H54 (cell line): ENCODE data around the gene HIVEP3.
A peak's percentile ranks its signal among the peaks of the same experiment; 100 is the strongest.

Source experiments
- DNase-seq: peaks from one replicate; pipeline ENCODE4 v3.0.0; 2011; ENCODE audit warnings: low spot score, mixed read lengths; ENCODE audit not compliant: insufficient read length
- FAIRE-seq: peaks from 3 replicates; lab custom pipeline; 2011; peaks lifted over from hg19 to GRCh38; lab: Jason Lieb, UNC
- POLR2A ChIP-seq: IDR thresholded peaks from 2 replicates; pipeline ENCODE4 v1.6.1; 2011; ENCODE audit warnings: low read depth, mild to moderate bottlenecking, low read length

The HIVEP3 gene

GRCh38 chr1:41751804-41752513 lies 166.8 kb downstream of the HIVEP3 start:
- FAIRE-seq, result peak; percentile 84
- no peak for TF ChIP-seq POLR2A
- DNase-seq, result peak; percentile 87

GRCh38 chr1:41749991-41750745 lies 168.6 kb downstream of the HIVEP3 start:
- no peak for DNase-seq

GRCh38 chr1:41745022-41745421 lies 173.7 kb downstream of the HIVEP3 start:
- FAIRE-seq (no peak), DNase-seq (no peak)
- TF ChIP-seq POLR2A, result no peak

More at GRCh38 chr1:41749991-41750745, 168.6 kb downstream of the HIVEP3 start:
- no peak for TF ChIP-seq POLR2A
- FAIRE-seq, result no peak

GRCh38 chr1:41743366-41743765 lies 175.4 kb downstream of the HIVEP3 start:
- FAIRE-seq (no peak), DNase-seq (no peak)
- TF ChIP-seq POLR2A, result no peak

GRCh38 chr1:41742219-41742618 lies 176.5 kb downstream of the HIVEP3 start:
- peak; percentile 66 for DNase-seq
- peak; percentile 70 for FAIRE-seq
- TF ChIP-seq POLR2A, result no peak

GRCh38 chr1:41741244-41741643 lies 177.5 kb downstream of the HIVEP3 start:
- FAIRE-seq, result no peak
- DNase-seq, result no peak
- TF ChIP-seq POLR2A, result no peak

GRCh38 chr1:41740630-41741239 lies 178.0 kb downstream of the HIVEP3 start:
- no peak for FAIRE-seq
- DNase-seq, result no peak
- TF ChIP-seq POLR2A, result no peak

GRCh38 chr1:41740058-41740457 lies 178.7 kb downstream of the HIVEP3 start:
- no peak for DNase-seq
- TF ChIP-seq POLR2A, result no peak
- FAIRE-seq, result no peak

- FAIRE-seq (no peak), DNase-seq (no peak)
- TF ChIP-seq POLR2A, result no peak
Observed at GRCh38 chr1:41739061-41739955, 179.4 kb downstream of the HIVEP3 start.

- FAIRE-seq (no peak), DNase-seq (no peak)
- no peak for TF ChIP-seq POLR2A
Observed at GRCh38 chr1:41738475-41738874, 180.2 kb downstream of the HIVEP3 start.

- no peak for TF ChIP-seq POLR2A
- DNase-seq (no peak), FAIRE-seq (no peak)
Observed at GRCh38 chr1:41738006-41738405, 180.7 kb downstream of the HIVEP3 start.

- FAIRE-seq, result no peak
- no peak for TF ChIP-seq POLR2A
Observed at GRCh38 chr1:41735631-41736260, 183.0 kb downstream of the HIVEP3 start.

GRCh38 chr1:41735139-41735538 lies 183.6 kb downstream of the HIVEP3 start:
- DNase-seq (no peak), FAIRE-seq (no peak)
- no peak for TF ChIP-seq POLR2A

More at GRCh38 chr1:41735631-41736260, 183.0 kb downstream of the HIVEP3 start:
- DNase-seq, result no peak
